ENCODE data around the gene OSBPL1A. TPM values are rescaled to one million over a fixed set of nuclear protein-coding genes. Genes with fewer than 3 reads are reported as not detected.

Gene OSBPL1A
- total RNA-seq, 1 experiment from 2014 or later, result 53.1 TPM

GRCh38 chr18:24112464-24112863, 285.2 kb downstream of the OSBPL1A start (continued):
- TF ChIP-seq, protein P1, sequence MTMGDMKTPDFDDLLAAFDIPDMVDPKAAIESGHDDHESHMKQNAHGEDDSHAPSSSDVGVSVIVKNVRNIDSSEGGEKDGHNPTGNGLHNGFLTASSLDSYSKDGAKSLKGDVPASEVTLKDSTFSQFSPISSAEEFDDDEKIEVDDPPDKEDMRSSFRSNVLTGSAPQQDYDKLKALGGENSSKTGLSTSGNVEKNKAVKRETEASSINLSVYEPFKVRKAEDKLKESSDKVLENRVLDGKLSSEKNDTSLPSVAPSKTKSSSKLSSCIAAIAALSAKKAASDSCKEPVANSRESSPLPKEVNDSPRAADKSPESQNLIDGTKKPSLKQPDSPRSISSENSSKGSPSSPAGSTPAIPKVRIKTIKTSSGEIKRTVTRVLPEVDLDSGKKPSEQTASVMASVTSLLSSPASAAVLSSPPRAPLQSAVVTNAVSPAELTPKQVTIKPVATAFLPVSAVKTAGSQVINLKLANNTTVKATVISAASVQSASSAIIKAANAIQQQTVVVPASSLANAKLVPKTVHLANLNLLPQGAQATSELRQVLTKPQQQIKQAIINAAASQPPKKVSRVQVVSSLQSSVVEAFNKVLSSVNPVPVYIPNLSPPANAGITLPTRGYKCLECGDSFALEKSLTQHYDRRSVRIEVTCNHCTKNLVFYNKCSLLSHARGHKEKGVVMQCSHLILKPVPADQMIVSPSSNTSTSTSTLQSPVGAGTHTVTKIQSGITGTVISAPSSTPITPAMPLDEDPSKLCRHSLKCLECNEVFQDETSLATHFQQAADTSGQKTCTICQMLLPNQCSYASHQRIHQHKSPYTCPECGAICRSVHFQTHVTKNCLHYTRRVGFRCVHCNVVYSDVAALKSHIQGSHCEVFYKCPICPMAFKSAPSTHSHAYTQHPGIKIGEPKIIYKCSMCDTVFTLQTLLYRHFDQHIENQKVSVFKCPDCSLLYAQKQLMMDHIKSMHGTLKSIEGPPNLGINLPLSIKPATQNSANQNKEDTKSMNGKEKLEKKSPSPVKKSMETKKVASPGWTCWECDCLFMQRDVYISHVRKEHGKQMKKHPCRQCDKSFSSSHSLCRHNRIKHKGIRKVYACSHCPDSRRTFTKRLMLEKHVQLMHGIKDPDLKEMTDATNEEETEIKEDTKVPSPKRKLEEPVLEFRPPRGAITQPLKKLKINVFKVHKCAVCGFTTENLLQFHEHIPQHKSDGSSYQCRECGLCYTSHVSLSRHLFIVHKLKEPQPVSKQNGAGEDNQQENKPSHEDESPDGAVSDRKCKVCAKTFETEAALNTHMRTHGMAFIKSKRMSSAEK (CRISPR knock-in tag; IDR thresholded peaks at IDR 0.05; ENCODE audit: borderline replicate concordance), result no peak
- no peak for TF ChIP-seq CREM (CRISPR knock-in tag; IDR thresholded peaks at IDR 0.05)
- no peak for TF ChIP-seq PRRX2 (CRISPR knock-in tag; IDR thresholded peaks at IDR 0.05)
- TF ChIP-seq NR2C2 (CRISPR knock-in tag; IDR thresholded peaks at IDR 0.05), result no peak
- no peak; the same call in 1 of the 2 replicates for TF ChIP-seq GABPB1 (CRISPR knock-in tag; IDR thresholded peaks at IDR 0.05)
- no peak for TF ChIP-seq ZNF396 (CRISPR knock-in tag; IDR thresholded peaks at IDR 0.05; ENCODE audit: borderline replicate concordance)

Small RNAs within 50 kb of the gene (microRNA-seq; reads per million reads assigned to microRNA genes)
- gene MIR320C2 (ENCODE audit: borderline number of aligned reads), result 2.4 reads per million

Other genes with a start within 250 kb of the OSBPL1A start
- 48.0 to 48.8 TPM (median 48.3 TPM) in 3 replicates for gene IMPACT, start 28.8 kb upstream of the OSBPL1A start, total RNA-seq (2021)
- gene HRH4, start 62.8 kb upstream of the OSBPL1A start, total RNA-seq (2021), result not detected in 3 replicates

Measured in WTC11 (cell line).